Measurements from ENCODE around the gene THSD7B.

DNA sequence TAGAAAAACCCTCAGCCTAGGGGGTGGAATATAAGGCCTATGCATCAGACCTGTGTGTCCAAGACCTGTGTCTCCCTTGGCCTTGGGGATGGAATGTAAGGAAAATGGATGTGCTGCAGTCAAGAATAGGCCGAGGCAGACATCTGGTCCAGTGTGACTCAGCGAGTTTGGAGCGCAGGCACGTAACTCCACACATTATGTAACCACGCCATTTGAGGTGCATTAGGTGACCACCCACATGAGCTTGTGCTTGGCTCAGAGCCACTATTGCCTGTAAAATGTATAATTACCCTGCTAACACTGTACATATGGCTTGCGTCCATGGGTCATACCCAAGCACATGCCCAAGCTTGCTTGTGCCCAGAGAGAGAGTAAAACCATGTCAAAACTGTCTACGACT lies 618.0 kb downstream of the THSD7B start:
- TF ChIP-seq, protein P1, sequence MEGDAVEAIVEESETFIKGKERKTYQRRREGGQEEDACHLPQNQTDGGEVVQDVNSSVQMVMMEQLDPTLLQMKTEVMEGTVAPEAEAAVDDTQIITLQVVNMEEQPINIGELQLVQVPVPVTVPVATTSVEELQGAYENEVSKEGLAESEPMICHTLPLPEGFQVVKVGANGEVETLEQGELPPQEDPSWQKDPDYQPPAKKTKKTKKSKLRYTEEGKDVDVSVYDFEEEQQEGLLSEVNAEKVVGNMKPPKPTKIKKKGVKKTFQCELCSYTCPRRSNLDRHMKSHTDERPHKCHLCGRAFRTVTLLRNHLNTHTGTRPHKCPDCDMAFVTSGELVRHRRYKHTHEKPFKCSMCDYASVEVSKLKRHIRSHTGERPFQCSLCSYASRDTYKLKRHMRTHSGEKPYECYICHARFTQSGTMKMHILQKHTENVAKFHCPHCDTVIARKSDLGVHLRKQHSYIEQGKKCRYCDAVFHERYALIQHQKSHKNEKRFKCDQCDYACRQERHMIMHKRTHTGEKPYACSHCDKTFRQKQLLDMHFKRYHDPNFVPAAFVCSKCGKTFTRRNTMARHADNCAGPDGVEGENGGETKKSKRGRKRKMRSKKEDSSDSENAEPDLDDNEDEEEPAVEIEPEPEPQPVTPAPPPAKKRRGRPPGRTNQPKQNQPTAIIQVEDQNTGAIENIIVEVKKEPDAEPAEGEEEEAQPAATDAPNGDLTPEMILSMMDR (IDR thresholded peaks at IDR 0.05) = no peak
- TF ChIP-seq EP300 (IDR thresholded peaks at IDR 0.05) = no peak
